NCI-H510A (cell line): ENCODE measurements around the gene PTTG1IP.
"Not testable (repeated sequence)": the region's sequence is repeated elsewhere in the genome, so short reads cannot be mapped to it uniquely, and the experiment has no call there.

Experiments
- DNase-seq: peaks from one replicate; lab custom pipeline; 2025; lab: John Stamatoyannopoulos, UW

Gene PTTG1IP

GRCh38 chr21:44881198-44881872 is 7.8 kb upstream of the PTTG1IP start:
- no peak for DNase-seq

- no peak for DNase-seq
Measured at GRCh38 chr21:44880405-44881197, 7.1 kb upstream of the PTTG1IP start.

- DNase-seq, result not testable (repeated sequence)
Measured at GRCh38 chr21:44879238-44879637, 5.7 kb upstream of the PTTG1IP start.

DNA sequence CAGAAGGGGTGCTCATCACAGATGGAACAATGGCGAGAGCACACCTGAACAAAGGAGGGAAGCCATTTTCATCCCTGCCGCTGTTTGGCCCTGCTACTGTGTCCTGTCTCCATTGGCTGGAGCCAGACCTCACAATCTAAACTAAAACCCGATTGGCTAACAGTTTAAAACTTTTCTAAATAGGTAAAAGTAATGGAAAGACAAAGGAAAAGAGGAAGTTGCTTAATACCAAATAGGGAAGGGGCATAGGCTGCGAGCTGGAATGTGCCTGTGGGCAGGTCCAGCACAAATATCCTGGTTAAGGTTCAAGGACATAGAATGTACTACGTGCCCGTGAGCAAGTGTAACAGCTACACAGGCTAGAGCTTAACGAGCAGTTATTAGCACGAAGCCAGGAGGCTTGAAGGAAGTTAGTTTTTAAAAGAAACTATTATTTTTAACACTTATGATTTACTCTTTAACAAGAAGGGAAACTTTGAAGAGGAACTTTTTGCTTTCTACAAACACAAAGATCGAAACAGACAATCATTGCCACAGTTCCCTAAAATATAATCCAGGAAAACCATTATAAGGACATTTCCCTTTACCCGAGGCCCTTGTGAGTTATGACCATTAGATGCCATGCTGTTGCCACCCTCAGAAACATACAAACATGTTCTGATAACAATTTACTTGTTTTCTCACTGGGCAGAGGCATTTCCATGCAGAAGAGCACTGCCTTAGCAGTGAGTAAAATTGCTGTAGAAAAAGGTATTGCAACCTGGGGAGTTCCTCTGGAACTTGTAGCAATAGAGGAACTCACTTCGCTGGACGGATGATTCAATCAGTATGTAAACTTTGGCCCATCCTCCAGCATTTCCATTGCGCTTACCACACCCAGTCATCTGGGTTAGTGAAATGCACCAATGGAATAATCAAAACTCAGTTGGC is 4.8 kb upstream of the PTTG1IP start:
- no peak for DNase-seq

DNA sequence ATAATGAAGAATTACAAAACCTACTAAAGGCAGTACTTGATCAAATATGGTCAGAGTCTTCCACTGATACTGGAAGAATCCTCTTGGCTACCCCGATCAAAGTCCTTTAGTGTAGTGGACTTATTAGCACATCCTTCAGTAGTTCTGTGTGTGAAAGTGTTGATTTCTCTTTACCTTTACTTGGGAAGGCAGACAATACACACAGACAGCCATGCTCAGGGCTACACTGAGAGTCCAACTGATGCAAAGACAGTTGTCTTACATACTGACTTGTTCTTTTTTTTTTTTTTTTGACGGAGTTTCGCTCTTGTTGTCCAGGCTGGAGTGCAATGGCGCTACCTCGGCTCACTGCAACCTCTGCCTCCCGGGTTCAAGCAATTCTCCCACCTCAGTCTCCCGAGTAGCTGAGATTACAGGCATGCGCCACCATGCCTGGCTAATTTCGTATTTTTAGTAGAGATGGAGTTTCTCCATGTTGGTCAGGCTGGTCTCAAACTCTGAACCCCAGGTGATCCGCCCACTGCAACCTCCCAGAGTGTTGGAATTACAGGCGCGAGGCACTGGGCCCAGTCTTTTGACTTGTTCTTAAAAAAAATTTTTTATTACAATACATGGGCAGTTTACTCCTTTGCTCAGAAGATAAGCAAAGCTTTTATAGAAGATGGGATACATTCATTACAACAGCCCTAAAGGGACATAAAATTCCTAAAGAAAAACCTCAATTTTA is 3.5 kb upstream of the PTTG1IP start:
- DNase-seq, result no peak

- no peak for DNase-seq
Measured at GRCh38 chr21:44875316-44875700, 1.8 kb upstream of the PTTG1IP start.

DNA sequence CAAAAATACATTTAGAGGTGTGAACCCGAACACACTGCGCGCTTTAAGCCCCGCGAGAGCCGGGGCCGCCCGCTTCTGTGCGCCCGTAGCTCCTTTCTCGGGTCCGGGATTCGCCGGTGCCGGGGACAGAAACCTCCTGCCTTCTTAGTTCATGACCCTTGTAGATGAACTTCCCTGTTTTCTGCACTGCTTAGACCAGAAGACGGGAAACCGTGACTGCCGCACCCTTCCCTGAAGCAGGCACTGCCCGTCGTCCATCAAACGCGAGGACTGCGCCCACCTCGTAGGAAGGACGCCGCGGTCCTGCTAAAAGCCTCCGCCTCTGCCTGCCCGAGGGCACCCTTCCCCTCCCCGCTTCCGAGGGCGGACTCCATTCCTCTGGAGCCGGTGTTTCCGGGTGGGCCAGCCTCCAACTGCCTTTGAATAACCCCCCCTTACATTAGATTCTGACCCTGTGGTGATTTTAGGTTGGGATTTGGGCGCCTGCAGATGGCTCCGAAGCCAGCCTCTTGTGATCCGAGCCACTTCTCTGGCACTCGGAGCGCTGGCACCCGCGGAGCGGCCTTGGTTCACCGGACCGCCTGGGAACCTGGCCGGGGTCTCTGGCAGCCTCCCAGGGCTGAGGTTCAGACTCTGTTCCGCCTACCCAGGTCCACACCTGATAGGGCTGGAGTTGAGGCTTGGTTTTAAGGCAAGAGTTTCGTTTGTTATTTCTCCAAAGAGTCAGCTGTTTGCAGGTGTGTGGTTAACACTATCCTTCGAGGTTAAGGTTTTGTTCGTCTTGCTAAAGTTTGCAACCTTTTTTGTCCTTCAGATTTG is 1.2 kb upstream of the PTTG1IP start:
- DNase-seq, result no peak

- no peak for DNase-seq
Measured at GRCh38 chr21:44874240-44874496, 678 bp upstream of the PTTG1IP start.

- no peak for DNase-seq
Measured at GRCh38 chr21:44872649-44873355, 688 bp downstream of the PTTG1IP start.

DNA sequence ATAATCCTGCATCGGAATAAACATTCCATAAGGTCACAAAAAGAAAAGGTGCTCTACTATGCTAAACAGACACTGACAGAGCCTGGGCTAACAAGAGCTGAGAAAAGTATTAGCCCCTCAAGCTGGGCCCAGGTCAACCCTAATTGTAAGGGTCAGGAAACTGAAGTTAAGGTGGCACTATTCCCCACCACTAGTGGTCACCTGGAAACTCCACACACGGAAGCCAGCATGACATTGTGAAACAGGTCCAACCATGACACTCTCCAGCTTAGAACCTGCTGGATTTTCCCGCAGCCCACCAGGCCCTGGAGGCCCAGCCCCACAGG is 1.2 kb downstream of the PTTG1IP start:
- DNase-seq, result no peak

GRCh38 chr21:44871576-44872269 is 1.8 kb downstream of the PTTG1IP start:
- no peak for DNase-seq

DNA sequence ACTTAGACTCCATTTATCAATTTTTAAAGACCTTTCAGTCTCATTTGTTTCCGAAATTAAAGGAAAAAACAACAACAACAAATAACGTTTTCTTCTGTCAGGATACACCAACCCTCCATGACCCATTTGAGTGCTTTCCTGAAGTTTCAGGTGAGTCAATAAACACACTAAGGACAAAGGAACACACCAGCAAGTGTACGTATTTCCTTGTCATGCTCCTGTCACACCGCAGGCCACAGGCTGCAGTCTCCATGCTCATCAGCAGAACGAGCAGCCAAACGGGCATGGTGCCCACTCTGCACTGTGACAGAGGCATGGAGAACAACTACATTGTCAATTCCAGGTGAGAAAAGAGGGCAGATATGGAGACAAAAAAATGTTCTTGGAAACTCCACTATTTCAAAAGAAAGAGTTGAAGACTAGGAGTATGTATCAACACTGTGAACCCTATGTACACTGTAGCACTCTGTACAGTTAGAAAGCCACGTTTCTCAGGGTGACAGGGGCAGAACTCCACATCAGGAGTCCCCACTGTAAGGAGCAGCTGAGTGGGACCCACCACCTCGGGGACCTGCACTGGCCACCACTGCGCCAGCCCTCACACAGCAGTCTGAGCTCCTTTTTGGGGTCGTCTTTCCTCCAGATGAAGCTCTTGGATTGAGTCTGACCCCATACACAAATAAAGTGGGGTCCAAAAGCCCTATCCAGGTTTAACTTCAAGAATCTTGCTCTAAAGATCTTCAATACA is 2.6 kb downstream of the PTTG1IP start:
- no peak for DNase-seq

DNA sequence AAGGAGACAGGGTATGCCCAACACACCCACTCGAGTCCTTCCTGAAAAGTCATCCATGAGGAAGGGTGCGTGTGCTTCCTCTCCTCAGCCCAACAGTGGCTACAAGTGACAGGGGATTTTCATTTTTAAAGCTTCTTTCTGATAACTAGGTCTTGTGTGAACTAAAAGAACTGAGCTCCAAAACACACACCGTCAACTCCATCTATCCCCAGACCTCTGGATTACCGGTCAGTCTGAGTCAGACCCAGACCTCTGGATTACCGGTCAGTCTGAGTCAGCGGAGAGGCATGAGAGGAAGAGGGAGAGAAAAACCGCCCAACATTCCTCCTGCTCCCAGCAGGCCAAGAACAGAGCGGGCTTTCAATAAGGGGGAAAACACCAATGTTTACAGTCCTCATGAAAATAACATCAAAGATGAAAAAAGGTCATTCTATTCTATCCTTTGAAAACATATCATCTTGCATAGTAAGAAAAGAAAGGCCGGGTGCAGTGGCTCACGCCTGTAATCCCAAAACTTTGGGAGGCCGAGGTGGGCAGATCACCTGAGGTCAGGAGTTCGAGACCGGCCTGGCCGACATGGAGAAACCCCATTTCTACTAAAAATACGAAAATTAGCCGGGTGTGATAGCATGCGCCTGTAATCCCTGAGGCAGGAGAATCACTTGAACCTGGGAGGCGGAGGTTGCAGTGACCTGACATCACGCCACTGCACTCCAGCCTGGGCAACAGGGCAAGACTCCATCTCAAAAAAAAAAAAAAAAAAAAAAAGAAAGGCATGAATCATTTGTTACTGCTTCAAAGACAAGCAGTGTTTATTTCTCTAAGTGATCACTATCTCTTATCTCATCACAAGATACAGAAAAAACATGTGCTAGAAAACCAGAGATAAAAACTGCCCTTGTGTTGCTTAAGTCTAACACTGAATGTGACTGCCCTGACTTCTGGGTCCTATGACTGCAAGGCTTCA is 3.4 kb downstream of the PTTG1IP start:
- DNase-seq, result no peak

- DNase-seq, result no peak
Measured at GRCh38 chr21:44868707-44869106, 4.8 kb downstream of the PTTG1IP start.

DNA sequence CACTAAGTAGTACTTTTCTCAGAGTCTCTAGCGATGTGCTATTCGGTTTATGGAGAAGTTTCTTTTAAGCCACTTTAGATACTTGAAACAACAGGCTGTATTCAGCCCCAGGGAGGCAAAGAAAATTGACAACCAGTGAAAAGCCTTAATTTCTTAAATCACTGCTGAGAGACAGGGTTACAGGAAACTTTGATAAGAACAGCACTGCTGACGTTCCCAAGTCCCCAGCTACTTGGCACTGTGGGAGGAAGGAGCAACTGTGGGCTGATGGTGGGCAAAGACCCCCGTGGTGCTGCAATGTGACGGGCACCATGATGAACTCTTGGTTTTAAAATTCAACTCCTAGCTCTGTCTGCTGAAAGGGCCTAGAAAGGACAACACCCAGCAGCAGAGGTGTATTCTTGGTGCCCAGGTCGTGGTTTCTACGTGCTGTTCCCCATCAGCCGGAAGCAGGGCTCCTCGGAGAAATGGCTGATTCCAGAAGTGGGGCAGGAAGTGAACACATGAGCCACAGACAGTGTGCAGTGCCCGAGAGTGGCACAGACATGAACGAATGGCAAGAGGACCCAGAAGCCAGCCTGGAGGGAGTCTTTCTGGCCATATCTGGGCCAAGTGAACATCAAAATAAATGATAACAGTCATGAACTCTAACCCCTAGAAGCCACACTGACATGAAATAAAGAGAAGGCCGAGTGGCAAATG is 5.3 kb downstream of the PTTG1IP start:
- DNase-seq, result no peak

DNA sequence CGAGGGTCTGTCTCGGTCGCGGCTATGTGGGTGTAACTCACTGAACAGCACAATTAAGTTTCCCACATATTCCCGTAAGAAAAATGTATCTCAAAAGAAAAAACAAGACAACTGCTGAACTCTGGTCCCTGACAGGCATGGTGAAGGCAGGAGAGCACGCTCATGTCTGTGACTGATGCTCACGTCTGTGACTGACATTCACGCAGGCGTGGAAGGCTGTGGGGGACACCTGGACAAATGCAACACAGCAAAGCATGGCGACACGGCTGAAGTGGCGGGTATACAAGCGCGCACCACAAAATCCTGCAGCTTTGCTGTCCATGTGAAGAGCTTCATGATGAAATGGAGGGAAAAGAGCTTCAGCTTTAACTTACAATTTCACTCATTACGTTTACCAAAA is 6.0 kb downstream of the PTTG1IP start:
- no peak for DNase-seq

DNA sequence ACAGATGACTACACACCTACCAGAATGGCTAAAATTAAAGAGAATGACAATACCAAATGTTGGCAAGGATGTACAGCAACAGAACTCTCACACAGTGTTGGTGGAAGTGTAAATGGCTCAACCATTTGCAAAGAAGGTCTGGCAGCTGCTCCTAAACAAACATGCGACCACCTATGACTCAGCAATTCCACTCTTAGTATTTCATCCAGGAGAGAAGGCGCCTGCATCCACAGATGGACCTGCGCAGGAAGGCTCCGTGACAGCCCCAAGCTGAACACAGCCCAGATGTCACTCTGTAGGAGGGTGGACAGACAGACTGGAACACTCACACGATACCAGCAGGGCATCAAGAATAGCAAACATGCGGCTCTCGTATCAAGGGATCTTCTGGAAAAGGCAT is 6.7 kb downstream of the PTTG1IP start:
- no peak for DNase-seq
